HG02678 (cell line): ENCODE results near the gene LIN28B.

Experiments used
- ATAC-seq: cut with Tn5 transposase; IDR thresholded peaks from one replicate; pipeline ENCODE4 v1.9.1; 2021; ENCODE audit warnings: mild to moderate bottlenecking, moderate library complexity; ENCODE audit not compliant: unreplicated experiment

LIN28B gene

DNA sequence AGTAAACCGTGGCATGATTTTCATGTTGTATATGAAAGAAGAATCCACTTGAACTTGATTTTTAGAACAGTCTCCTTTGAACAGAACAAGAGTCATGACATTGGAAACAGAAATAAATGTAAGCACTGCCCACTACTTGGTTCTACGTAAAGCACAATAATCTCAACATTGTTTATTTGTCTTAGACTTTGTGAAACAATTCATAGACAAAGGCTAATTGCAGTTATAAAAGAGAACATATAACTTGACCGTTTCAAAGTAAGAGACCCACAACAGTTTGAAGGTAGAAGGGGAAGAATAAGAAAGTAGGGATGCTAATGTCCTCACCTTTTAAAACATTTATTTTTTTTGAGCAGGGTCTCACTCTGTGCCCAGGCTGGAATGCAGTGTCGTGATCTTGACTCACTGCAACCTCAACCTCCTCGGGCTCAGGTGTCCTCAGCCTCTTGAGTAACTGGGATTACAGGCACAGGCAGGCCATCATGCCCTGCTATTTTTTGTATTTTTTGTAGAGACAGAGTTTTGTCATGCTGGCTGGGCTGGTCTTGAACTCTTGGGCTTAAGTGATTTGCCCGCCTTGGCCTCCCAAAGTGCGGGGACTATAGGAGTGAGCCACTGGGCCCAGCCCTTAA, 151.8 kb downstream of the LIN28B start:
- no peak for ATAC-seq

DNA sequence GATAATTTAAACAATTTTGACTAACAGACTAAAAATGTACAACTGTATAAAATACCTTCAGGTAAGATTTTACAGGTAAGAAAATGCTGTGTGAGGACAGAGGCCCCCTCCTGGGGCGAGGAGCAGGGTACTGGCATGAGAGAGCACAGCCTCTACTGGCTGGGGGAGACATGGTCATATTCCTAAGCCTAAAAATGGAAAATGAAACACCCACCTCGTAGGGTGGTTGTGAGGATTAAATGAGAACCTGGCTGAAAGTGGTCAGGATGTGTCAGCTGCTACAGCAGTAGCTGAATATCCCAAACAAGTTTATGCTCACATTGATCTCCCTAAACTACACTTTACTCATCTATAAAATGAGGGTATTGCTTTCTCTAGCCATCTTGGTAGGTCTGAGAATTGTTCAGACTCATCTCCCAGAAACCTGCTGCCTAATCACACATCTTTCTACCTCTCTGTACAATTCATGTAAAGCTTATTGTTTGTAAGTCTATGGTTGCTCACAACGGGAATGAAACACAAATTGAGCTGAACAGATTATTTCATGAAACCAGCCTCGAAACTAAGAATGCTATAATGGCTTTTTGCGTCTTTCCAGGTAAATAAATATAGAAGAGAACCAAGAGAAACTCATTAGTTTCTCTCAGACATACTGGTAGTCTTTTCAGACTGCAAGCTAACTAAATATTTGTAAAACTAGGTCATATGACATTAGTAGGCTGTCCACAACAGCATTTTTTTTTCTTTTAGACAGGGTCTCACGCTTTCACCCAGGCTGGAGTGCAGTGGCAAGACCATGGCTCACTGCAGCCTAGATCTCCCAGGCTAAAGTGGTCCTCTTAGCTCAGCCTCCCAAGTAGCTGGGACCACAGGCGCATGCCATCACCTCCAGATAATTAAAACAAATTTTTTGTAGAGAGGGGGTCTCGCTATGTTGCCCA, 153.3 kb downstream of the LIN28B start:
- ATAC-seq, result no peak

DNA sequence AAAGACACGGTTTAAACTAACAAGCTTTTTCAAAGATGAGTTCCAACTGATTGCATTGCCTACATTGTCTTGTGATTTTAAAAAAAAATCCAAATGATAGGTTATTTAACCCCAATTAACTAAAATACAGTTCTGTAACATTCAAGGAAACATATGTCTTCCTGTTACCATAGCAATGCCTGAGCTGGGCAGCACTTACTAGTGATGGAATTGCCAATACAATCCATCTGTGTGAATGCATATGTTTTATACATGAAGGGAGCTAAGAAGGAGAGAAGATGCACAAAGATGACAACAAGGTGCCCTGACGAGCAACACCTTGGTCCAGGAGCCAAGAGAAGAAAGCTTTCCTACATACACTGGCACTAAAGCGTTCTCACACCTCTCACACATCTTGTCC, 154.2 kb downstream of the LIN28B start:
- no peak for ATAC-seq

DNA sequence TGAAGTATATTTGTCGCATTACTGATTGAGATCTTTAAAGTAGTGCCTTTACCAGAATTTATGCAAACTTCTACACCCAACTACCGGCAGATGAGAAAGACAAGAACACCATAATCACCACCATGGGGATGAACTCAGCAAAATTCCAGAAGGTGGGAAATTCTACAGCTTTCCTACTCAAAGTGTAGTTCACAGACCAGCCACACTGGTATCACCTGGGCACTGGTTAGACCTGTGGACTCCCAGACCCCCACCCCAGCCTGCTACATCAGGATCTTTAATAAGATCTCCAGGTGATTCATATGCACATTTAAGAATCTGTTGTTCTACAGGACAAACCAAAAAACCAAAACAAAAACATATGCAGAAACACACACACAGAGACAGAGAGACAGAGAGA, 155.0 kb downstream of the LIN28B start:
- ATAC-seq, result no peak

DNA sequence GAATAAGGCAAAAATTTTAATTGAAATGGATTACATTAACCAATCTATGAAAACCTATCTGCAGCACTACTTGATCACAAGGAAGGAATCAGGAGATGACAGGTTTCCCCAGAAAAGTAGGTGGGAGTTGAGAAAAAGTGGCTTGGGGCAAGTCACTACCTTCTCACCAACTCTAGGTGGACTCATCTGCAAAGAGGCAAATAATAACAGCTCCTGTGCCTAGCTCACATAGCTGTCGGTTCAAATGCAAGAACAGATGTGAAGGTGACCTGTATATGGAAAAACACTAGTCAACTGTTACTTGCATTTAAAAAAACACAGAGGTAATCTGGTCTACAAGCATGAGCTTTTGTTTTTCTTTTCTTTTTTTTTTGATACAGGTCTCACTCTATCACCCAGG, 155.7 kb downstream of the LIN28B start:
- no peak for ATAC-seq

DNA sequence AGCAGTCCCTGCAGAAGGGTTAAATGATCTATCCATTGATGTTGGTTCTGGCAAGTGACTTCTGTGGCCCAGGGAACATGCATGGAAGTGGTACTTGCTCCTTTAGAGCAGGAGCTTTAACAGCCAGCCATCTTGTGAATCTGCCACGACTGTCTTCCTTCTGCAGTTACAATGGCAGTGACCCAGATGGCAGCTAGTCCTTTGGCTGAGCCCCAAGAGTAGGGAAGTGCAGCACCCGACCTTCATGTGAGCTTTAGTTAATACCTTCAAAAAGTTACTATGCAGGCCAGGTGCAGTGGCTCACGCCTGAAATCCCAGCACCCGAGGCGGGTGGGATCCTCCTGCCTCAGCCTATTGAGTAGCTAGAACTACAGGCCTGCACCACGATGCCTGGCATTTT, 156.5 kb downstream of the LIN28B start:
- ATAC-seq, result no peak

DNA sequence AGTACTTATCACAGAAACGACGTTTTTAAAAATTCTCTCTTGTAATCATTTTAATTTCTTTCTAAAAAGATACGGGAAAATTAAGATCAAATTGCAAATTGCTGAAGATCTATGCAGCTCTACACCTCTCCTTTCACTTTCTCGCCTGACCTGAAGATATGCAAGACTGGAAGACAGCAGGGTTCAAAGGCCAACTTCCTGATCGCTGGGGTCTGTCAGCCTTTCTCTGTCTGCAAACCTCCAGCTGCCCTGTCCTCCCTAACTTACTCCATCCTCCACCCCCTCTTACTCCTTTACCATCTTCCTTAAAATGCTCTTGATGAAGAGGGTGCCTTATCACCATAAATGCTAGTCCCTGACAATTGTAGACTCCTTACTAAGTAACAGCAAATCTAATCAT, 159.2 kb downstream of the LIN28B start:
- no peak for ATAC-seq

DNA sequence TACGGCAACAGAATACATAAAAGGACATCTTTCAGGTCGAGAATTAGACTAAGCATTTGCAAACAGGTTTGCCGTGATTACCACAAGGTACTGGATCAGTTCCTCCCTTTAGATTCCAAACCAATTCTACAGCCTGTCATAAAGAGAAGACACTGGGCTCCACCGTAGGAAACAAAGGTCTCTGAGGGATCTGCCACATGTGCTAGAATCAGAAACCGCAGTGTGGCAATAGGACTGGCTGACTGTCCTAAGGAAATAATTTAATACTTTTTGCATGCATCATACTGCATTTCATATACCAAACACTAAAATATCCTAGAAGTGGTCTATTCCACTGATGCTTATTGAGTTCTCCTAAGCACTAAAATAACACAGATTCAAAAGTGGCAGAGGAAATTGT, 163.7 kb downstream of the LIN28B start:
- ATAC-seq, result no peak

DNA sequence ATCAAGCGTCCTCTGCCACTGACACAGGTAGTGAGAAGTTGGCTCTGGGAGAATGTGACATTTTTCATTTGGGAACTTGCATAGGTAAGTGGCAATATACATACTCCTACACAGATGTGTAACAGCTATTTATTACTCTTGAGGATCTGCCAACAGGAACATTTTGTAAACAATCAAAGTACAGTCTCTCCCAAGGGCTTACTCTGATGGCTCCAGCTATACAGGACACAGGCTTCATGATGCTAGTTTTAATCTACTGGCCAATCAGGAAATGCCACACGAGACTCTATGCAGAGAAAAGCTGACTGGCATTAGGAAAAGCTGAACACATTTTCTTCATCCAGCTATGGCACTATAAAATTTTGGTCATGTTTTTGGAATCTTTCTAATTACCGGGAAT, 165.1 kb downstream of the LIN28B start:
- ATAC-seq, result no peak

DNA sequence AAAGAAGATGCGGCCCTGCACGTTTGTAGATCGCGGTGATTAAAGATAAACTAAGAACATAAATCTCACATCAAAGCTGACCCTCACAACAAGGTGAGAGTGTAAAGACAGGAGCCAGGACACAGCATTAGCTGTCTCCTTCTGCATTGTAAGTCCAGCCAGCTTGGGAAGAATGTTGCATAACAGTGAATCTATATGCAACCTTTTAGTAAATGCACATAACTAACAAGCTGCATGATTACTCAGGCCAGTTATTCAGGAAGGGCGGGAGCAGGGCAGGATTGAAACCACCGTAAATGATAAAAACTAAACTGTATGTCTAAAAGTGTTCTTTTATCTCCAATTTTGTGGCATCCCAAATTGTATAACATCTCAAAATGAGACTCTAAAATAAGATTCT, 165.8 kb downstream of the LIN28B start:
- no peak for ATAC-seq
